Esophagus squamous epithelium (tissue), 4 donors: ENCODE measurements around the gene TECPR1.

Source experiments
- POLR2A ChIP-seq, 4 donors: fragments of 450-650 bp; IDR thresholded peaks; one replicate each; pipeline ENCODE4 v1.6.1; 2017; ENCODE audit warnings: antibody characterized with exemption in 4 of 4, mild to moderate bottlenecking in 4 of 4, moderate library complexity in 3 of 4
- TF ChIP-seq, protein P1 (sequence below), 6 experiments: fragments of 450-650 bp in 4 of 6; fragments of 200-600 bp in 2 of 6; sonication (generic) in 2 of 6; IDR thresholded peaks; one replicate each; pipeline ENCODE4 v1.5.1; 2016 to 2019; ENCODE audit warnings: antibody characterized with exemption in 6 of 6, mild to moderate bottlenecking in 4 of 6, moderate library complexity in 4 of 6

DNA sequence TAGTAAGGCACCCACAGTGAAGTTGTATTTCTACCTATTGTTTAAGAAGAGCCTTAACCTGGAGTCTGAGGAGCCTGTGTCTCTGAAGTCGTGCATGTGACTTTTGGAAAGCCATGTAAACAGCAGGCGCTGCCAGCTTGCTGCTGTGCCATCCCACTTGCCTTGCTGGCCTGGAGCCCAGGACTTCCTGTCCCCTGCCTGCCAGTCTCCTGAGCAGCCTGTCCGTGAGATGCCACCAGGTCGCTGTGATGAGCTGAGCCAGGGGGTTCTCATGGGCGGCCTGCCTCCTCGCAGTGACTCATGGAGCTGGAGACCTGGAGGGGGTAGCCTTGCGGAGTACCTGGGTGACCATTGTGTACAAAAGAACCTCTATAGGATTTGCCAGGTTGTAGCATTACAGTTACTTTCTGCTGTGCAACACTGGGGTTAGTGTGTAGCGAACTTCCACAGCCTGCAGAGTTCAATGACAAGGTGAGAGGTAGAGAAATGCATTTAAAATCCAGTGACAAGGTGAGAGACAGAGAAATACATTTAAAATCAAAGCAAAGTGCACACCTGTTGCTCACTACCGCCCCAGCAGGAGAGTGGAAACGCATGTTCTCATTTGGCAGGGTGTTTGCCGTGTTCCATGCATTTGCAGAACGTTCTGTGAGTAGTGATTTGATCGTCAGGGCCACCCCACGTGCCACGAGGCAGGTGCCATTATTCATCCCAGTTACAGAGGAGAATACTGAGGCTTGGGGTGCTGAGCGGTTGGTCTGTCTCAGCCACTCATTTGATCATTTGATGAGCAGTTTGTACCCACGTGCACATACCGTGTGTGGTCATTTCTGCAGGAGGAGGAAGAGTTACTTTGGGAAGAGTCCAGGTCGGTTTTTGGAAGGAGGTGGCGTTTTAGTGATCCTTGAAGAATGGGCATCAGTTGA is 77.4 kb downstream of the TECPR1 start:
- no peak for TF ChIP-seq POLR2A (IDR thresholded peaks at IDR 0.05)
- TF ChIP-seq, protein P1, sequence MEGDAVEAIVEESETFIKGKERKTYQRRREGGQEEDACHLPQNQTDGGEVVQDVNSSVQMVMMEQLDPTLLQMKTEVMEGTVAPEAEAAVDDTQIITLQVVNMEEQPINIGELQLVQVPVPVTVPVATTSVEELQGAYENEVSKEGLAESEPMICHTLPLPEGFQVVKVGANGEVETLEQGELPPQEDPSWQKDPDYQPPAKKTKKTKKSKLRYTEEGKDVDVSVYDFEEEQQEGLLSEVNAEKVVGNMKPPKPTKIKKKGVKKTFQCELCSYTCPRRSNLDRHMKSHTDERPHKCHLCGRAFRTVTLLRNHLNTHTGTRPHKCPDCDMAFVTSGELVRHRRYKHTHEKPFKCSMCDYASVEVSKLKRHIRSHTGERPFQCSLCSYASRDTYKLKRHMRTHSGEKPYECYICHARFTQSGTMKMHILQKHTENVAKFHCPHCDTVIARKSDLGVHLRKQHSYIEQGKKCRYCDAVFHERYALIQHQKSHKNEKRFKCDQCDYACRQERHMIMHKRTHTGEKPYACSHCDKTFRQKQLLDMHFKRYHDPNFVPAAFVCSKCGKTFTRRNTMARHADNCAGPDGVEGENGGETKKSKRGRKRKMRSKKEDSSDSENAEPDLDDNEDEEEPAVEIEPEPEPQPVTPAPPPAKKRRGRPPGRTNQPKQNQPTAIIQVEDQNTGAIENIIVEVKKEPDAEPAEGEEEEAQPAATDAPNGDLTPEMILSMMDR (IDR thresholded peaks at IDR 0.05) = no peak
